Fibroblast of villous mesenchyme (primary cell): ENCODE data around the gene TMEM207. TPM values are rescaled to one million over a fixed set of nuclear protein-coding genes. Genes with fewer than 3 reads are reported as not detected.
"Not testable (repeated sequence)": the region's sequence is repeated elsewhere in the genome, so short reads cannot be mapped to it uniquely, and the experiment has no call there.

Source experiments
- DNase-seq: peaks from one replicate; pipeline ENCODE4 v3.0.0-alpha.2; 2010; ENCODE audit warnings: low read depth
- H3K4me3 ChIP-seq: 2 replicates; pipeline ENCODE4 v1.5.1; 2011; ENCODE audit warnings: low read depth, mild to moderate bottlenecking, low read length
- total RNA-seq: library from RNA; depleted of rRNA; stranded (reverse); fragments of >200 nt; gene quantifications from 2 replicates; pipeline ENCODE4 v1.2.3, GENCODE V29; 2012
- TF ChIP-seq, protein P1 (sequence below): IDR thresholded peaks from 2 replicates; pipeline ENCODE4 v1.5.1; 2012; ENCODE audit warnings: low read depth, mild to moderate bottlenecking, low read length; ENCODE audit not compliant: insufficient read depth

The TMEM207 gene
- total RNA-seq, 1 donor, result not detected

DNA sequence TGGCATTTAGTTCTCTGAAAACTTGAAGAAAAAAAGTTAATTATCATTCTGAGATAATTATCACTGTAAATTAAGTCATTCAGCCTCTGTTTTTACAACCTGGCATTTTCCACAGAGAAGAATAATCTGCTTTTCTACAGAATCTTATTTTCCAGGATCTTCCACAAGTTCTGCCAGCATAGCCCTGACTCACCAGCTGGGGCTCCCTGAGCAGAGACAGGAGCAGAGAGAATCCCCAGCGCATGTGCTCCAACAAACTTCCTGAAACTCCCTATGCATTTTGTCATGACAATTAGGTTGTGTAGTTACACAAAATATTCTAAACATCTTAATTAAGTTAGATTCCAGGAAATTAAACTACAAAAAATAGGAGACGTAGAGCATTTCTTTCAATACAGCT lies 32.1 kb upstream of the TMEM207 start:
- DNase-seq, result no peak
- TF ChIP-seq, protein P1, sequence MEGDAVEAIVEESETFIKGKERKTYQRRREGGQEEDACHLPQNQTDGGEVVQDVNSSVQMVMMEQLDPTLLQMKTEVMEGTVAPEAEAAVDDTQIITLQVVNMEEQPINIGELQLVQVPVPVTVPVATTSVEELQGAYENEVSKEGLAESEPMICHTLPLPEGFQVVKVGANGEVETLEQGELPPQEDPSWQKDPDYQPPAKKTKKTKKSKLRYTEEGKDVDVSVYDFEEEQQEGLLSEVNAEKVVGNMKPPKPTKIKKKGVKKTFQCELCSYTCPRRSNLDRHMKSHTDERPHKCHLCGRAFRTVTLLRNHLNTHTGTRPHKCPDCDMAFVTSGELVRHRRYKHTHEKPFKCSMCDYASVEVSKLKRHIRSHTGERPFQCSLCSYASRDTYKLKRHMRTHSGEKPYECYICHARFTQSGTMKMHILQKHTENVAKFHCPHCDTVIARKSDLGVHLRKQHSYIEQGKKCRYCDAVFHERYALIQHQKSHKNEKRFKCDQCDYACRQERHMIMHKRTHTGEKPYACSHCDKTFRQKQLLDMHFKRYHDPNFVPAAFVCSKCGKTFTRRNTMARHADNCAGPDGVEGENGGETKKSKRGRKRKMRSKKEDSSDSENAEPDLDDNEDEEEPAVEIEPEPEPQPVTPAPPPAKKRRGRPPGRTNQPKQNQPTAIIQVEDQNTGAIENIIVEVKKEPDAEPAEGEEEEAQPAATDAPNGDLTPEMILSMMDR, result no peak
- H3K4me3 ChIP-seq, result no peak overlapping the region

DNA sequence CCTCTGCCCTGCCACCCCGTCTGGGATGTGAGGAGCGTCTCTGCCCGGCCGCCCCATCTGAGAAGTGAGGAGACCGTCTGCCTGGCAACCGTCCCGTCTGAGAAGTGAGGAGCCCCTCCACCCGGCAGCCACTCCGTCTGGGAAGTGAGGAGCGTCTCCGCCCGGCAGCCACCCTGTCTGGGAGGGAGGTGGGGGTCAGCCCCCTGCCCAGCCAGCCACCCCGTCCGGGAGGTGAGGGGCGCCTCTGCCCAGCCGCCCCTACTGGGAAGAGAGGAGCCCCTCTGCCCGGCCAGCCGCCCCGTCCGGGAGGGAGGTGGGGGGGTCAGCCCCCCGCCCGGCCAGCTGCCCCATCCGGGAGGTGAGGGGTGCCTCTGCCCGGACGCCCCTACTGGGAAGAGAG lies 23.6 kb upstream of the TMEM207 start:
- not testable (repeated sequence) for DNase-seq, H3K4me3 ChIP-seq

DNA sequence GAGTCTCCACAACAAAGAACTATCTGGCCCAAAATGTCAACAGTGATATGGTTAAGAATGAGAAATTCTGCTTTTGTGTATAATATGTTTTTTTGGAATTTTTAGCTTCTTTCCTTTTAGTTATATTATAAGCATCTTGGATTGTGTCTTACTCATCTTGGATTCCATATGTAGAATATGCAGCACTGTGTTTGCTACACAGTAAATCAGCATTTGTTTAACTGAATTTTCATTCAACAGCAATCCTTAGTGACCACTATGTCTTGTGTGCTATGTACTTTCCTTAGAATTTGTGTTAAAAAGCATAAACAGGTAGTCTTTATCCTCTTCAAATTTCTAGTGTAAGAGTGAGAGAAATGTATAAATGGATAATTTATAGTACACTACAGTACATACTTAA lies 18.2 kb upstream of the TMEM207 start:
- TF ChIP-seq, protein P1, result no peak
- no peak overlapping the region for H3K4me3 ChIP-seq
- DNase-seq, result no peak

DNA sequence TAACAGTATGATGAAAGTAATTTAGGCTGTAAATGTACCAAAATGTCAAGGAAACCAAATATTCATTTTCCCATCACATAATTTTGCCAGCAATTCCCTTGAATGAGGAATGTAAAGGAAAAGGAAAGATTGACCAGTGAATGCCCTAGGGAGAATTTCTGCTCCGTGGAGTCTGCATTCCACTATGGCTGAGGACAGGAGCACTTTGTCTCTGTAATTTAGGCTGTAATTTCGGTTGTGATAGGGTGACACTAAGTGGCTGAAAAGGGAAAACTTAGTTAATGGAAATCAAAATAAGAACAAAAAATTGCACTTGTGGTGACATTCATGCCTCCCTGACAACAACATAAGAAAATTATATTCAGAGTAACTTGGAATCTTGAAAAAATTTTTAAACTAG lies 8.3 kb upstream of the TMEM207 start:
- TF ChIP-seq, protein P1, result no peak
- no peak overlapping the region for H3K4me3 ChIP-seq
- no peak for DNase-seq

DNA sequence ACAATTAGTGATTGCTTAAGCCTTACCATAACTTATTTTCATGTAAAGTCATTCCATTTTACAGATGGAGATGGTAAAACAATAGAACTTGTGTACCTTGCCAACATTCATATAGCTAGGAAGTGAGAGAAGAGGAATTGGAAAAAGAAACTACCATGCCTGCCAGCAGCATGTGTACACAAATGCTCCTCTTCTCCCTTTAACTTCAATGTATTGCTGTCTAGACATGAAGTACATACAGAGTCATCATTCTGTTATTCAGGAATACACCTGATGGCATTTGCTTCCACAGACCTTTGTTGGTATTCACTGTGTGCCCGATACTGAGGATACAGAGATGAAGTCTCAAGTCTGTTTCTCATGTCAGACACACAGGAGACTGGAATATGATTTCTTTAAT lies 7.1 kb upstream of the TMEM207 start:
- no peak for DNase-seq
- TF ChIP-seq, protein P1, result no peak
- H3K4me3 ChIP-seq, result no peak overlapping the region

DNA sequence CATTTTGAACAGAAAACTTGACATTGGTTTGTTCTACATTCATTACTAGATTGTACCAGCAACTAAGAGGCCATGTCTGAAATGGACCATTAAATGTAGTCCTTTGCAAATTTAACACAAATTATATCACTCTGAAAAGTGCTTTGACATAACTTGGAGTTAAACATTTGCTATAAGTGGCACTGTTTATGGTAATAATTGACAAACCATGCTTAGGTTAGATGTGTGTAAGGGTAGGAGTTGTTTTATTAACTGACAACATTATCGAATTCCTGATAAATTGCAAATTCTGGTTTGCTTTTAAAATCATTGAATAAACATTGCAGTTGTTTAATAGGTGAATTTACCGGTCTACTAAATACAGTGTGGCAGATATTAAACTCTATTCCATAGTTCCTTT lies 6.1 kb upstream of the TMEM207 start:
- DNase-seq, result no peak
- H3K4me3 ChIP-seq, result no peak overlapping the region
- TF ChIP-seq, protein P1, result no peak

DNA sequence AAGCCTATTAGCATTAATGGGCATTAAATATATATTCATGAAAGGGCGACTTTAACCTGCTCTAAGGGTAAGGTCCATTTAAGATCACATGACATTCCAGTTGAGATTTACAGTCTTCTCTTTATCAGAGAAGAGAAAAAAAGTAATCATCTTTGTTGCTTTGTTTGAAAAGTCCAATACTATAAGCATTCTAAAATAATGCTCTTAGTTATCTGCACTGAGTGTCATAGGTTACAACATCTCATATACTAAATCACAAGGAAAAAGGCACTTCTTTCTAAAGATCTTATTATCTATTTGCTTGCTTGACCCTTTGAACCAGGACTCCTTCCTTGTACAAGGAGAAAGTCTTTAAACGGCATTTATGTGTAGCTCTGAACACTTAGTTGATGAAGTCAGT lies 1.4 kb downstream of the TMEM207 start:
- no peak for DNase-seq
- TF ChIP-seq, protein P1, result no peak
- no peak overlapping the region for H3K4me3 ChIP-seq
